T-cell (primary cell): ENCODE measurements around the gene USF2. TPM values are rescaled to one million over a fixed set of nuclear protein-coding genes. Genes with fewer than 3 reads are reported as not detected.

Experiments
- ATAC-seq, 4 experiments: fragments of 200-7000 bp in 3 of 4; fragments of 150-1000 bp in 1 of 4; cut with Tn5 transposase; replicated peaks in 1 of 4; 1 replicate in 3 of 4; 2 replicates in 1 of 4; pipeline ENCODE4 v1.10.0; 2021; ENCODE audit warnings: moderate library complexity in 3 of 4, mild to moderate bottlenecking in 2 of 4, moderate number of reproducible peaks in 1 of 4
- CTCF ChIA-PET, 2 donors: fragments of 300-600 bp; sonication (Branson Sonifier 250); formaldehyde crosslinking; loops; one replicate each; lab custom pipeline; 2022; ENCODE audit warnings: antibody characterized with exemption in 2 of 2; lab: Charles Lee
- POLR2A ChIA-PET, 2 donors: fragments of 300-600 bp; sonication (Branson Sonifier 250); formaldehyde crosslinking; loops; one replicate each; lab custom pipeline; 2022; ENCODE audit warnings: antibody characterized with exemption in 2 of 2; lab: Charles Lee
- DNase-seq, 35 experiments: peaks; one replicate each; pipeline versions ENCODE4 v3.0.0 to v3.0.0-alpha.2; 2013 to 2023
- H3K27ac ChIP-seq: one replicate; pipeline ENCODE4 v1.5.1; 2013; ENCODE audit warnings: low read length
- H3K27me3 ChIP-seq, 2 experiments: replicated peaks in 1 of 2; 1 replicate in 1 of 2; 2 replicates in 1 of 2; pipeline versions ENCODE4 v1.6.1 to v1.7.0; 2013; ENCODE audit warnings: low read length in 1 of 2, mixed read lengths in 1 of 2; ENCODE audit not compliant: control insufficient read depth in 2 of 2, insufficient read depth in 2 of 2; ENCODE audit errors: extremely low read depth in 1 of 2
- H3K36me3 ChIP-seq, 2 donors: 1 replicate in 1 of 2; 2 replicates in 1 of 2; pipeline versions ENCODE4 v1.6.1 to v1.7.0; 2013; ENCODE audit warnings: low read length in 1 of 2; ENCODE audit not compliant: control insufficient read depth in 2 of 2, insufficient read depth in 1 of 2; ENCODE audit errors: extremely low read depth in 1 of 2
- H3K4me1 ChIP-seq, 2 experiments: 1 replicate in 1 of 2; 2 replicates in 1 of 2; pipeline versions ENCODE4 v1.6.1 to v1.7.0; 2013; ENCODE audit warnings: low read length in 2 of 2, mixed read lengths in 1 of 2; ENCODE audit not compliant: insufficient read depth in 2 of 2, control insufficient read depth in 1 of 2; ENCODE audit errors: extremely low read depth in 1 of 2
- H3K4me3 ChIP-seq, 2 donors: 1 replicate in 1 of 2; 2 replicates in 1 of 2; pipeline versions ENCODE4 v1.5.1 to v1.7.0; 2013; ENCODE audit warnings: mild to moderate bottlenecking in 2 of 2, low read length in 1 of 2, moderate library complexity in 1 of 2; ENCODE audit not compliant: control insufficient read depth in 1 of 2; ENCODE audit errors: extremely low read depth in 1 of 2
- H3K9me3 ChIP-seq: 2 replicates; pipeline ENCODE4 v1.7.0; 2013
- H3K27ac Mint-ChIP-seq, 2 donors: one replicate each; pipeline ENCODE4 v1.8.0; 2020 to 2021; ENCODE audit warnings: mild to moderate bottlenecking in 2 of 2, mixed read lengths in 2 of 2
- H3K27me3 Mint-ChIP-seq, 2 donors: one replicate each; pipeline ENCODE4 v1.8.0; 2021 to 2022; ENCODE audit warnings: mixed read lengths in 2 of 2
- H3K36me3 Mint-ChIP-seq: one replicate; pipeline ENCODE4 v1.8.0; 2021; ENCODE audit warnings: mixed read lengths
- H3K4me1 Mint-ChIP-seq, 3 donors: one replicate each; pipeline ENCODE4 v1.8.0; 2020 to 2022; ENCODE audit warnings: mixed read lengths in 3 of 3, mild to moderate bottlenecking in 1 of 3
- H3K4me3 Mint-ChIP-seq, 3 donors: one replicate each; pipeline ENCODE4 v1.8.0; 2020 to 2022; ENCODE audit warnings: mild to moderate bottlenecking in 3 of 3, mixed read lengths in 3 of 3, moderate library complexity in 3 of 3
- H3K9me3 Mint-ChIP-seq, 3 donors: one replicate each; pipeline ENCODE4 v1.8.0; 2020 to 2022; ENCODE audit warnings: mixed read lengths in 3 of 3
- WGBS: methylation state at CpG from one replicate; pipeline ENCODE4 v1.1.5; 2013; ENCODE audit warnings: missing lambda C conversion rate; ENCODE audit not compliant: insufficient coverage; 5-methylcytosine and 5-hydroxymethylcytosine counted together
- total RNA-seq, 35 experiments: library from RNA in 6 of 35; stranded (reverse) in 6 of 35; fragments of 120-200 nt in 1 of 35; gene quantifications; one replicate each; pipeline versions ENCODE4 v1.2.1 to v1.2.4 and lab custom pipeline; 2013 to 2026

USF2 gene
- total RNA-seq, 5 donors from 2014 or later (not counting 1 experiment from before 2014, with no cell fraction given) = 207 to 255 (median 249) TPM

DNA sequence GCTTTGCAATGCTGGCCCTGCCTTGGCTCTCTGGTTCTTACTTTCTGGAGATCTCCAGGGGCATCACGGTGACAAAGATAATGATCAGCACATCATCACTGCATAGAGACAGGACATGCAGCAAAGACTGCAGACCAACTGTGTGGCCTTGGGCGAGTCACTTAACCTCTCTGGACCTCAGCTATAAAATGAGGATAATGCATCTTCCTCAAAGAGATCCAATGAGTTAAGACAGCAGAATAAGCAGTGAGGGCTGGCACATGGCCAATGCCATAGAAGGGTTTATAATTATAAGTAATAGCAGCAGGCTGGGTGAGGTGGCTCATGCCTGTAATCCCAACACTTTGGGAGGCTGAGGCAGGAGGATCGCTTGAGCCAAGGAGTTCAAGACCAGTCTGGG is 25.6 kb downstream of the USF2 start:
- no peak overlapping the region for H3K4me3 ChIP-seq
- CTCF ChIA-PET = no interaction called here
- Mint-ChIP-seq H3K4me1 (peaks cover 0 to 8% (median 7%) of the 10 kb centered on the region in 3 donors), H3K27me3 (peaks cover 0 to 3% of the 10 kb centered on the region in 2 donors), H3K4me3 (no peak overlapping the region), H3K36me3 (no peaks in the 10 kb centered on the region), H3K9me3 (no peaks in the 10 kb centered on the region), H3K27ac (no peak overlapping the region)
- H3K4me1 ChIP-seq = peaks cover 0 to 11% of the 10 kb centered on the region in 2 experiments
- DNase-seq = no peak
- ATAC-seq = no peak
- peaks cover 0 to 21% of the 10 kb centered on the region in 2 experiments for H3K27me3 ChIP-seq
- no peaks in the 10 kb centered on the region for H3K9me3 ChIP-seq
- 0% methylated on average over 1 of the region's 3 CpGs for WGBS
- no peaks in the 10 kb centered on the region for H3K36me3 ChIP-seq
- no peak overlapping the region for H3K27ac ChIP-seq
- POLR2A ChIA-PET = no interaction called here

- Histone ChIP-seq H3K4me1 (peaks cover 0 to 11% of the 10 kb centered on the region in 2 experiments), H3K27ac (no peak overlapping the region), H3K4me3 (peak overlapping the region in 1 of 2 donors; percentile 0), H3K27me3 (peaks cover 0 to 20% of the 10 kb centered on the region in 2 experiments), H3K9me3 (no peaks in the 10 kb centered on the region), H3K36me3 (no peaks in the 10 kb centered on the region)
- H3K27me3 Mint-ChIP-seq = peaks cover 0 to 3% of the 10 kb centered on the region in 2 donors
- peaks cover 0 to 8% (median 7%) of the 10 kb centered on the region in 3 donors for H3K4me1 Mint-ChIP-seq
- ChIA-PET POLR2A (interaction anchor here in 1 of 2 donors (0.6 kb wide), 1 partner anchor 149 kb away, joined by 3 read pairs; no protein-coding TSS in a partner anchor), CTCF (no interaction called here)
- H3K9me3 Mint-ChIP-seq = no peaks in the 10 kb centered on the region
- H3K36me3 Mint-ChIP-seq = no peaks in the 10 kb centered on the region
- H3K4me3 Mint-ChIP-seq = peak overlapping the region in 1 of 3 donors; percentile 46
- H3K27ac Mint-ChIP-seq = peak overlapping the region in 1 of 2 donors; percentile 39
- WGBS = 47% methylated on average over 18 of the region's 25 CpGs
- no peak for DNase-seq
- ATAC-seq = no peak
Observed at GRCh38 chr19:35294859-35295791, 26.4 kb downstream of the USF2 start.

DNA sequence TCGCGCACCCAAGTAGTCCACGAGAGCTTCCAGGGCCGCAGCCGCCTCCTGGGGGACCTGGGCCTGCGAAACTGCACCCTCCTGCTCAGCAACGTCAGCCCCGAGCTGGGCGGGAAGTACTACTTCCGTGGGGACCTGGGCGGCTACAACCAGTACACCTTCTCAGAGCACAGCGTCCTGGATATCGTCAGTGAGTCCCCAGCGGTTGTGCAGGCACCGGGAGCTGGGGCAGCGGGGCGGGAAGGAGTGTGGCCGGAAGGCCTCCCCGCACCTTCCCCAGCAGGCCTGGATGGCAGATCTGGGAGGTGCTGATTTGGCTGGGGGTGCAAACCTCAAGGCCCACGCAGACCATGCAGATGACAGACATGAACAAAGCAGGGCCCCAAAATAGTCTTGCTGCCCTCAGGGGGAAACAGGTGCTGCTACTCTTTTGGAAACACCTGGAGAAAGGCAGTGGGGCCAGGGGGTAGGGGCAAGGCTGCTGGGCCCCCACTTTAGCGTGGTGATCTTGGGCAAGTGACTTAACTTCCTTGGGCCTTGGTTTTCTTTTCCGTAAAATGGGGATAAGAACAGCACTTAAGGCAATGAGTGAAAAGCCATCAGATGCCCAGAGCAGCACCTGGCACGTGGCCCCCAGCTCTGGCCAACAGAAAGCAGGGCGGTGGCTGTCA is 27.2 kb downstream of the USF2 start:
- H3K4me3 Mint-ChIP-seq = peak overlapping the region in 1 of 3 donors; percentile 46

GRCh38 chr19:35296644-35297514 is 28.1 kb downstream of the USF2 start:
- H3K27ac Mint-ChIP-seq = no peak overlapping the region

More for the DNA sequence above, 27.2 kb downstream of the USF2 start:
- no peaks in the 10 kb centered on the region for H3K36me3 ChIP-seq
- H3K4me1 ChIP-seq = peaks cover 0 to 11% of the 10 kb centered on the region in 2 experiments
- H3K9me3 ChIP-seq = no peaks in the 10 kb centered on the region
- ChIA-PET CTCF (no interaction called here), POLR2A (interaction anchor here in 1 of 2 donors (0.6 kb wide), 1 partner anchor 150 kb away, joined by 3 read pairs; no protein-coding TSS in a partner anchor)
- peaks cover 0 to 3% of the 10 kb centered on the region in 2 donors for H3K27me3 Mint-ChIP-seq
- peaks cover 0 to 18% of the 10 kb centered on the region in 2 experiments for H3K27me3 ChIP-seq
- H3K9me3 Mint-ChIP-seq = no peaks in the 10 kb centered on the region
- DNase-seq = peak in 34 of 35 experiments; percentile 6 to 59 (median 36)
- peaks cover 0 to 8% (median 7%) of the 10 kb centered on the region in 3 donors for H3K4me1 Mint-ChIP-seq
- peak; percentile 72 to 93 (median 89) for ATAC-seq
- WGBS = 20% methylated on average over 24 of the region's 24 CpGs
- peak overlapping the region in 1 of 2 donors; percentile 0 for H3K4me3 ChIP-seq
- no peaks in the 10 kb centered on the region for H3K36me3 Mint-ChIP-seq
- peak overlapping the region in 1 of 2 donors; percentile 39 for H3K27ac Mint-ChIP-seq
- H3K27ac ChIP-seq = peak overlapping the region; percentile 9

GRCh38 chr19:35297515-35297848 is 28.7 kb downstream of the USF2 start:
- no peak overlapping the region for H3K4me3 Mint-ChIP-seq
- H3K9me3 Mint-ChIP-seq = no peaks in the 10 kb centered on the region
- Histone ChIP-seq H3K4me3 (no peak overlapping the region), H3K27me3 (peaks cover 0 to 11% of the 10 kb centered on the region in 2 experiments), H3K4me1 (peaks cover 0 to 11% of the 10 kb centered on the region in 2 experiments), H3K27ac (no peak overlapping the region), H3K36me3 (no peaks in the 10 kb centered on the region), H3K9me3 (no peaks in the 10 kb centered on the region)
- 95% methylated on average over 3 of the region's 3 CpGs for WGBS
- peaks cover 0 to 8% (median 7%) of the 10 kb centered on the region in 3 donors for H3K4me1 Mint-ChIP-seq
- POLR2A ChIA-PET = no interaction called here
- no peaks in the 10 kb centered on the region for H3K36me3 Mint-ChIP-seq
- H3K27me3 Mint-ChIP-seq = no peaks in the 10 kb centered on the region
- CTCF ChIA-PET = no interaction called here
- DNase-seq (no peak), ATAC-seq (no peak)
- no peak overlapping the region for H3K27ac Mint-ChIP-seq

More at GRCh38 chr19:35296644-35297514, 28.1 kb downstream of the USF2 start:
- no peak overlapping the region for H3K27ac ChIP-seq
- peaks cover 0 to 16% of the 10 kb centered on the region in 2 experiments for H3K27me3 ChIP-seq
- no peak for ATAC-seq
- no peaks in the 10 kb centered on the region for H3K36me3 ChIP-seq
- WGBS = 87% methylated on average over 5 of the region's 7 CpGs
- no peaks in the 10 kb centered on the region for H3K36me3 Mint-ChIP-seq
- no peaks in the 10 kb centered on the region for H3K9me3 Mint-ChIP-seq
- no peak overlapping the region for H3K4me3 ChIP-seq
- peaks cover 0 to 11% of the 10 kb centered on the region in 2 experiments for H3K4me1 ChIP-seq
- no peaks in the 10 kb centered on the region for H3K27me3 Mint-ChIP-seq
- ChIA-PET POLR2A (no interaction called here), CTCF (no interaction called here)
- no peak overlapping the region for H3K4me3 Mint-ChIP-seq
- no peak for DNase-seq
- H3K9me3 ChIP-seq = no peaks in the 10 kb centered on the region
- H3K4me1 Mint-ChIP-seq = peaks cover 0 to 8% (median 7%) of the 10 kb centered on the region in 3 donors
